ENCODE measurements around the gene CDK2. TPM values are rescaled to one million over a fixed set of nuclear protein-coding genes. Genes with fewer than 3 reads are reported as not detected.

The CDK2 gene
- total and polyA plus RNA-seq, 9 of the 15 experiments (the other 6 are each of a cell fraction or from before 2014, with no cell fraction given): 17.4 to 213 (median 109) TPM

DNA sequence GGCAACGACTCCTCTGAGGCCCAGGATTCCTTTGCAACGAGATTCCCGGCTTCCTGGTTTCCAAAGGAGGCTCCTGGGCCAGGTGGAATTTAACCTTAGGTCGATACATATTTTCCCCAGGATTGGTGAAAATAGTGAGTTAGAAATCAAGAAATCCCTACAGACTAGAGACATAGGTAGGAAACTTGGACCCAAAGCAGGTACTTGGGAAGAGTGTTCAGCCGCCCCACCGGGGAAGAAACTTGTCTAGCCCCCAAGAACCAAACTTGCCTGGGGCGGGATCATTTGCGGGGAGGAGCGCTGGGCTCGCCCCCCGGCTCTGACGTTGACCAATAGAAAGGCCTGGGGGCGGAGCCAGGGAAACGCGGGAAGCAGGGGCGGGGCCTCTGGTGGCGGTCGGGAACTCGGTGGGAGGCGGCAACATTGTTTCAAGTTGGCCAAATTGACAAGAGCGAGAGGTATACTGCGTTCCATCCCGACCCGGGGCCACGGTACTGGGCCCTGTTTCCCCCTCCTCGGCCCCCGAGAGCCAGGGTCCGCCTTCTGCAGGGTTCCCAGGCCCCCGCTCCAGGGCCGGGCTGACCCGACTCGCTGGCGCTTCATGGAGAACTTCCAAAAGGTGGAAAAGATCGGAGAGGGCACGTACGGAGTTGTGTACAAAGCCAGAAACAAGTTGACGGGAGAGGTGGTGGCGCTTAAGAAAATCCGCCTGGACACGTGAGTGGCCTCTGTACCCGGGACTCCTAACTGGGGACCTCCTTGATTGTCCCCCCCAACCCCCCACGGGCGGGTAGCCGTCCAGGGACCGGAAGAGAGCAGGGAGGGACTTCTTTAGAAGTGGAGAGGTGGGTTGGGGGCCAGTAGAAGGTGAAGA is at the start of gene CDK2 (continued):
- TF ChIP-seq, protein P1, sequence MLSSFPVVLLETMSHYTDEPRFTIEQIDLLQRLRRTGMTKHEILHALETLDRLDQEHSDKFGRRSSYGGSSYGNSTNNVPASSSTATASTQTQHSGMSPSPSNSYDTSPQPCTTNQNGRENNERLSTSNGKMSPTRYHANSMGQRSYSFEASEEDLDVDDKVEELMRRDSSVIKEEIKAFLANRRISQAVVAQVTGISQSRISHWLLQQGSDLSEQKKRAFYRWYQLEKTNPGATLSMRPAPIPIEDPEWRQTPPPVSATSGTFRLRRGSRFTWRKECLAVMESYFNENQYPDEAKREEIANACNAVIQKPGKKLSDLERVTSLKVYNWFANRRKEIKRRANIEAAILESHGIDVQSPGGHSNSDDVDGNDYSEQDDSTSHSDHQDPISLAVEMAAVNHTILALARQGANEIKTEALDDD (IDR thresholded peaks at IDR 0.05): no peak
- TF ChIP-seq ZZZ3 (IDR thresholded peaks at IDR 0.05) (no peak), CEBPG (CRISPR knock-in tag; IDR thresholded peaks at IDR 0.05) (no peak), CEBPG (tag; conservative IDR thresholded peaks at IDR 0.05 in 1 of 2, IDR thresholded peaks at IDR 0.05 in 1 of 2) (no peak), KAT8 (IDR thresholded peaks at IDR 0.05; ENCODE audit: low read depth) (no peak), SETDB1 (IDR thresholded peaks at IDR 0.05; ENCODE audit: low read length) (no peak), ARNT (IDR thresholded peaks at IDR 0.05) (no peak), ZNF253 (CRISPR knock-in tag; conservative IDR thresholded peaks at IDR 0.05) (no peak), ZNF354B (CRISPR knock-in tag; IDR thresholded peaks at IDR 0.05) (no peak), MTA2 (IDR thresholded peaks at IDR 0.05; ENCODE audit: low read depth) (no peak), SRSF3 (IDR thresholded peaks at IDR 0.05; ENCODE audit: insufficient read depth, low read length) (no peak), ZNF76 (CRISPR knock-in tag; IDR thresholded peaks at IDR 0.05; ENCODE audit: borderline replicate concordance) (no peak), RAD51 (IDR thresholded peaks at IDR 0.05; ENCODE audit: borderline replicate concordance, low read depth) (no peak), JUND (IDR thresholded peaks at IDR 0.05; ENCODE audit: borderline replicate concordance, low read depth, low read length) (no peak), JUND (tag; IDR thresholded peaks at IDR 0.05; ENCODE audit: borderline replicate concordance, low read depth, low read length) (no peak), HLTF (IDR thresholded peaks at IDR 0.05) (no peak), ZNF699 (CRISPR knock-in tag; IDR thresholded peaks at IDR 0.05; ENCODE audit: insufficient replicate concordance) (no peak), FIP1L1 (IDR thresholded peaks at IDR 0.05; ENCODE audit: low read depth, low read length, poor library complexity, severe bottlenecking) (peak; percentile 23), TAF7 (tag; IDR thresholded peaks at IDR 0.05) (no peak), KDM1A (IDR thresholded peaks at IDR 0.05) (no peak), PTTG1 (tag; IDR thresholded peaks at IDR 0.05; ENCODE audit: low read depth) (no peak), CHD2 (IDR thresholded peaks at IDR 0.05; ENCODE audit: low read depth, low read length) (no peak), ZNF764 (CRISPR knock-in tag; IDR thresholded peaks at IDR 0.05; ENCODE audit: low read depth) (no peak)
- TF ChIP-seq, protein P2, sequence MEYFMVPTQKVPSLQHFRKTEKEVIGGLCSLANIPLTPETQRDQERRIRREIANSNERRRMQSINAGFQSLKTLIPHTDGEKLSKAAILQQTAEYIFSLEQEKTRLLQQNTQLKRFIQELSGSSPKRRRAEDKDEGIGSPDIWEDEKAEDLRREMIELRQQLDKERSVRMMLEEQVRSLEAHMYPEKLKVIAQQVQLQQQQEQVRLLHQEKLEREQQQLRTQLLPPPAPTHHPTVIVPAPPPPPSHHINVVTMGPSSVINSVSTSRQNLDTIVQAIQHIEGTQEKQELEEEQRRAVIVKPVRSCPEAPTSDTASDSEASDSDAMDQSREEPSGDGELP (CRISPR knock-in tag; IDR thresholded peaks at IDR 0.05; ENCODE audit: borderline replicate concordance): peak; percentile 41; the same call in 1 of the 2 replicates
- TF ChIP-seq, protein P3, sequence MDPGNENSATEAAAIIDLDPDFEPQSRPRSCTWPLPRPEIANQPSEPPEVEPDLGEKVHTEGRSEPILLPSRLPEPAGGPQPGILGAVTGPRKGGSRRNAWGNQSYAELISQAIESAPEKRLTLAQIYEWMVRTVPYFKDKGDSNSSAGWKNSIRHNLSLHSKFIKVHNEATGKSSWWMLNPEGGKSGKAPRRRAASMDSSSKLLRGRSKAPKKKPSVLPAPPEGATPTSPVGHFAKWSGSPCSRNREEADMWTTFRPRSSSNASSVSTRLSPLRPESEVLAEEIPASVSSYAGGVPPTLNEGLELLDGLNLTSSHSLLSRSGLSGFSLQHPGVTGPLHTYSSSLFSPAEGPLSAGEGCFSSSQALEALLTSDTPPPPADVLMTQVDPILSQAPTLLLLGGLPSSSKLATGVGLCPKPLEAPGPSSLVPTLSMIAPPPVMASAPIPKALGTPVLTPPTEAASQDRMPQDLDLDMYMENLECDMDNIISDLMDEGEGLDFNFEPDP (CRISPR knock-in tag; IDR thresholded peaks at IDR 0.05): no peak
- TF ChIP-seq, protein P4, sequence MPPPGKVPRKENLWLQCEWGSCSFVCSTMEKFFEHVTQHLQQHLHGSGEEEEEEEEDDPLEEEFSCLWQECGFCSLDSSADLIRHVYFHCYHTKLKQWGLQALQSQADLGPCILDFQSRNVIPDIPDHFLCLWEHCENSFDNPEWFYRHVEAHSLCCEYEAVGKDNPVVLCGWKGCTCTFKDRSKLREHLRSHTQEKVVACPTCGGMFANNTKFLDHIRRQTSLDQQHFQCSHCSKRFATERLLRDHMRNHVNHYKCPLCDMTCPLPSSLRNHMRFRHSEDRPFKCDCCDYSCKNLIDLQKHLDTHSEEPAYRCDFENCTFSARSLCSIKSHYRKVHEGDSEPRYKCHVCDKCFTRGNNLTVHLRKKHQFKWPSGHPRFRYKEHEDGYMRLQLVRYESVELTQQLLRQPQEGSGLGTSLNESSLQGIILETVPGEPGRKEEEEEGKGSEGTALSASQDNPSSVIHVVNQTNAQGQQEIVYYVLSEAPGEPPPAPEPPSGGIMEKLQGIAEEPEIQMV (tag; conservative IDR thresholded peaks at IDR 0.05; ENCODE audit: low read depth): no peak
